HUES48 (cell line): ENCODE data around the gene OR1E1.
"Not testable (repeated sequence)": the region's sequence is repeated elsewhere in the genome, so short reads cannot be mapped to it uniquely, and the experiment has no call there.

Experiments
- H3K27ac ChIP-seq: one replicate; pipeline ENCODE4 v1.7.0; 2013; ENCODE audit warnings: low read depth, low read length, inconsistent platforms
- H3K27me3 ChIP-seq: 2 replicates; pipeline ENCODE4 v1.6.1; 2013; ENCODE audit warnings: mild to moderate bottlenecking, low read length; ENCODE audit not compliant: control insufficient read depth, insufficient read depth
- H3K36me3 ChIP-seq: 2 replicates; pipeline ENCODE4 v1.6.1; 2013; ENCODE audit warnings: low read length; ENCODE audit not compliant: control insufficient read depth, insufficient read depth
- H3K4me1 ChIP-seq: 2 replicates; pipeline ENCODE4 v1.6.1; 2013; ENCODE audit warnings: mild to moderate bottlenecking, low read length; ENCODE audit not compliant: control insufficient read depth, insufficient read depth
- H3K4me3 ChIP-seq: 2 replicates; pipeline ENCODE4 v1.5.1; 2013; ENCODE audit warnings: mild to moderate bottlenecking, low read depth, low read length
- H3K9ac ChIP-seq: 2 replicates; pipeline ENCODE4 v1.6.1; 2013; ENCODE audit warnings: mild to moderate bottlenecking, low read depth, low read length, moderate library complexity
- H3K9me3 ChIP-seq: 2 replicates; pipeline ENCODE4 v1.6.1; 2013; ENCODE audit warnings: low read length; ENCODE audit not compliant: control insufficient read depth, insufficient read depth

Gene OR1E1, protein sequence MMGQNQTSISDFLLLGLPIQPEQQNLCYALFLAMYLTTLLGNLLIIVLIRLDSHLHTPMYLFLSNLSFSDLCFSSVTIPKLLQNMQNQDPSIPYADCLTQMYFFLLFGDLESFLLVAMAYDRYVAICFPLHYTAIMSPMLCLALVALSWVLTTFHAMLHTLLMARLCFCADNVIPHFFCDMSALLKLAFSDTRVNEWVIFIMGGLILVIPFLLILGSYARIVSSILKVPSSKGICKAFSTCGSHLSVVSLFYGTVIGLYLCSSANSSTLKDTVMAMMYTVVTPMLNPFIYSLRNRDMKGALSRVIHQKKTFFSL

DNA sequence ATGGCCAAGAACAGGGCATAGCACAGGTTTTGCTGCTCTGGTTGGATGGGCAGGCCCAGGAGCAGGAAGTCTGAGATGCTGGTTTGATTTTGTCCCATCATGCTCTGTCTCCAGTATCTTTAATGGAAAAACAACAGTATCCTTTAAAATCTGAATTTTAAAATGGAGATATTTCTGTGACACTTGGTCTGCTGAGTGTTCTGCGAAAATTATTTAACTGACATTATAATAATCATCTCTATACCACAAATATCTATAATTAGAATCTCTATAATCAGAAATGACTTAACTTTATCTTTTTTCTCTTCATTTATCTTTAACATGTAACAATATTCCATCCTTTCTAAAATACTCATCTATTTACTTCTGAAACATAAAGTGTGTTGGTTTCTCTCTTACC, at the start of gene OR1E1:
Gene OR1E1 (minus strand): TSS at position 101 of the 400 bp plus-strand sequence. CDS start 0 bp downstream, at position 101.
- no peaks in the 10 kb centered on the region for H3K36me3 ChIP-seq
- no peaks in the 10 kb centered on the region for H3K27me3 ChIP-seq
- H3K4me3 ChIP-seq, result no peak within 1 kb of the TSS
- H3K9me3 ChIP-seq, result peaks cover 63% of the 10 kb centered on the region
- H3K9ac ChIP-seq, result no peak within 1 kb of the TSS
- no peaks in the 10 kb centered on the region for H3K4me1 ChIP-seq
- H3K27ac ChIP-seq, result no peak within 1 kb of the TSS

DNA sequence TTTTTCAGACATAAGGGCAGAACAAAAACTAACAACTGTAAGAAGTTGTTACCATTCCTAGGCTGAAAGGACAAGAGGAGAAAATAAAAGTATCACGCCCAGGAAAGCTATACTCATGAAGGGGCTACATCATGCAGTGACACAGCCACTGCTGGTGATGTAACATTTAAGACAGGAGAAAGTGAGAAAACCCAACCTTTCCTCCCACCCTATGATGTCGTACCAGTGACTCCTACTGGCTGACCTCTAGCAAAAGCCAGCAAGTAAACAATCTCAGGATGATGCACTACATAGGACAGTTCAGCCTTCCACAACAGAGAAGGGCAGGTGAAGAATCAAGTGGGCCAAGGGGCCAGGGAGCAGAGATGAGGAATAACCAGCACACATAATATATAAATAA, 49.4 kb upstream of the OR1E1 start:
- Histone ChIP-seq H3K4me1 (no peaks in the 10 kb centered on the region), H3K27ac (no peak overlapping the region), H3K27me3 (no peaks in the 10 kb centered on the region), H3K9me3 (no peaks in the 10 kb centered on the region), H3K4me3 (no peak overlapping the region), H3K9ac (no peak overlapping the region), H3K36me3 (no peaks in the 10 kb centered on the region)

DNA sequence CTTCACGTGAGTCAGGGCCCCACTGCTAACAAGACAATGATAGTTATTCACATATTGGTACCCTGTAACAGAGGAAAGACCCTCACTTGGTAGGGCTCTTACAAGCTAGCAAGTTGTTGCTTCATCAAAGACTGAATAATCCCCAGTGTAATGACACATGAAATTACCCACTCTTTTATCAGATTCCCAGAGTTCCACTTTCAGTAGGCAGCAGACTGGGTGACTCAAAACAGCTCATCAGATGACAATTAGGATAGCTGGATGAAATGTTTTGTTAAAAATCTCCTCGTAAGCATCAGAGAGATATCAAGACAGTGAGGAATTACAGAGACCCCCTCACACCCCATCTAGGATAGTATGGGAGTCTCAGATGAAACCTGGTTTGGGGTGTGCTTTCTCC, 42.2 kb upstream of the OR1E1 start:
- H3K4me1 ChIP-seq, result no peaks in the 10 kb centered on the region
- no peak overlapping the region for H3K9ac ChIP-seq
- H3K27me3 ChIP-seq, result no peaks in the 10 kb centered on the region
- no peak overlapping the region for H3K4me3 ChIP-seq
- H3K36me3 ChIP-seq, result no peaks in the 10 kb centered on the region
- H3K9me3 ChIP-seq, result no peaks in the 10 kb centered on the region
- no peak overlapping the region for H3K27ac ChIP-seq

DNA sequence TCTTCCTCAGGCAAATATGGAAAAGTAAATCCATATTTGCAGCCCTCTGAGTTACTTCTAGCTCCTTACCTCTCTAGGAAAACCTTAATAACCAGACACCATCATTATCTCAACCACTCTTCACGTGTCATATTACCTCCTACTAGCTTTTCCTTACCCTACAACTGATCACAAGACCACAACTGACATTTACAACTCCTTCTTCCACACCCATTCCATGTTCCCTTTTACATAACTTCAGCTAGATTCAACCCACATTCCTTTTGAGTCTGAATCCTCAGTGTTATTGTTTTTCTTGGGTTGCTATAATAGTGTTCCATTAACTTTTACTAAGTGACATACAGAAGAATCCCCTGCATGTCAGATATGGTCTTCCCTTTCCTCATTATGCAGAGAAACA, 40.2 kb upstream of the OR1E1 start:
- H3K4me1 ChIP-seq, result no peaks in the 10 kb centered on the region
- H3K4me3 ChIP-seq, result no peak overlapping the region
- no peak overlapping the region for H3K27ac ChIP-seq
- no peaks in the 10 kb centered on the region for H3K27me3 ChIP-seq
- H3K36me3 ChIP-seq, result no peaks in the 10 kb centered on the region
- no peaks in the 10 kb centered on the region for H3K9me3 ChIP-seq
- no peak overlapping the region for H3K9ac ChIP-seq

DNA sequence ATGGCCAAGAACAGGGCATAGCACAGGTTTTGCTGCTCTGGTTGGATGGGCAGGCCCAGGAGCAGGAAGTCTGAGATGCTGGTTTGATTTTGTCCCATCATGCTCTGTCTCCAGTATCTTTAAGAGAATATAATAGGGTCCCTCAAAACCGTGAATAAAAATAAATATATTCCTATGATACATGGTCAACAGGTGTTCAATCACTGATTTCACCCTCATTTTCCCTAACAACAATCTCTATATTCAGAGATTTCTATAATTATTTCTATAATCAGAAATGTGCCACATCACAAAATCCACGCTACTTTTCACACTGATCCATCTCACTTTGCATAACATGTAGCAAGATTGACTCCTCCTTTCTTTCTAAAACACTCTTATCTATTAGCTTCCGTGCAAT, 35.5 kb upstream of the OR1E1 start, which contains the start of gene OR1E2:
Gene OR1E2 (minus strand): TSS at position 101 of the 400 bp plus-strand sequence. CDS start 0 bp downstream, at position 101.
- Histone ChIP-seq H3K4me1 (no peaks in the 10 kb centered on the region), H3K4me3 (no peak within 1 kb of the TSS), H3K9ac (no peak within 1 kb of the TSS), H3K36me3 (no peaks in the 10 kb centered on the region), H3K9me3 (peaks cover 14% of the 10 kb centered on the region; the same call in 1 of the 2 replicates), H3K27me3 (no peaks in the 10 kb centered on the region), H3K27ac (no peak within 1 kb of the TSS)

DNA sequence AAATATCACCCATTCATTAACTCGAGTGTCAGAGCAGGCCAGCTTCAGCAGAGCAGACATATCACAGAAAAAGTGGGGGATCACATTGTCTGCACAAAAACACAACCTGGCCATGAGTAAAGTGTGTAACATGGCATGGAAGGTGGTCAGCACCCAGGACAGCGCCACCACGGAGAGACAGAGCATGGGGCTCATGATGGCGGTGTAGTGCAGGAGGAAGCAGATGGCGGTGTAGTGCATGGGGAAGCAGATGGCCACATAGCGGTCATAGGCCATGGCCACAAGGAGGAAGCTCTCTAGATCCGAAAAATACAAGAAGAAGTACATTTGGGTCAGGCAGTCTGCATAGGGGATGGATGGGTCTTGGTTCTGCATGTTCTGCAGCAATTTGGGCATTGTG, 35.0 kb upstream of the OR1E1 start:
- not testable (repeated sequence) for H3K27ac ChIP-seq, H3K9ac ChIP-seq, H3K4me3 ChIP-seq, H3K36me3 ChIP-seq, H3K27me3 ChIP-seq, H3K4me1 ChIP-seq
- peaks cover 14% of the 10 kb centered on the region; the same call in 1 of the 2 replicates for H3K9me3 ChIP-seq

DNA sequence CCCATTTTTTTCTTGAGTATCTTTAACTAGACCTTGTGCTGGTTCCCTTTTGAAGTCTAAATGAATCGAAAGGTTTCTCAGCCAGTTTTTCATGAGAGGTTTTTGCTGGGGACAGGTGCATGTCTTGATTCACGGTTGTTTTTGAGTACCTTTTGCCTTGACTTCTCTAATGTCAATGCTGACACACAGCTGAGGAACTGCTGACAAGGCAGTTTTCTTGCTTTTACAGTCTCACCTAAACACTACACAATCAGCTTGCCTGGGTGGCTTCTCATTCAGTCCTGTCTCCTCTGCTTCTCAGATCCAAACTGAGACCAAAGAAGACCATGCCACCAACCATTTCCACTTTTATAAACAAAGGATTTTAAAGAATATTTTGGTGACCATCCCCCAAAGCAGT, 20.0 kb upstream of the OR1E1 start:
- Histone ChIP-seq H3K27ac (no peak overlapping the region), H3K9ac (no peak overlapping the region), H3K36me3 (no peaks in the 10 kb centered on the region), H3K4me1 (no peaks in the 10 kb centered on the region), H3K4me3 (no peak overlapping the region), H3K27me3 (no peaks in the 10 kb centered on the region), H3K9me3 (peaks cover 40% of the 10 kb centered on the region)

DNA sequence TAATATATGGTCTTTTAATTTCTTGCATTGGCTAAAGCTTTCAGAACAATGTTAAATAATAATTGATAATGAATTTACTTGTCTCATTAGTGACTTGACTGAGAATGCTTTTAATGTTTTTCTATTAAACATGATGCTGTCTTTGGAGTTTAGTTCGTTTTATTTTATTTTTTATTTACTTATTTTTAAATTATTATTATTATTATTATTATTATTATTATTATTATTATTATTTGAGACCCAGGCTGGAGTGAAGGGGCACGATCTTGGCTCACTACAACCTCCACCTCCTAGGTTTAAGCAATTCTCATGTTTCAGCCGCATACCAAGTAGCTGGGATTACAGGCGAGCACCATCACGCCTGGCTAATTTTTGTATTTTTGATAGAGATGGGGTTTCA, 17.4 kb upstream of the OR1E1 start:
- Histone ChIP-seq H3K4me1 (no peaks in the 10 kb centered on the region), H3K9me3 (peaks cover 18% of the 10 kb centered on the region), H3K9ac (no peak overlapping the region), H3K4me3 (no peak overlapping the region), H3K27me3 (no peaks in the 10 kb centered on the region), H3K36me3 (no peaks in the 10 kb centered on the region), H3K27ac (no peak overlapping the region)

DNA sequence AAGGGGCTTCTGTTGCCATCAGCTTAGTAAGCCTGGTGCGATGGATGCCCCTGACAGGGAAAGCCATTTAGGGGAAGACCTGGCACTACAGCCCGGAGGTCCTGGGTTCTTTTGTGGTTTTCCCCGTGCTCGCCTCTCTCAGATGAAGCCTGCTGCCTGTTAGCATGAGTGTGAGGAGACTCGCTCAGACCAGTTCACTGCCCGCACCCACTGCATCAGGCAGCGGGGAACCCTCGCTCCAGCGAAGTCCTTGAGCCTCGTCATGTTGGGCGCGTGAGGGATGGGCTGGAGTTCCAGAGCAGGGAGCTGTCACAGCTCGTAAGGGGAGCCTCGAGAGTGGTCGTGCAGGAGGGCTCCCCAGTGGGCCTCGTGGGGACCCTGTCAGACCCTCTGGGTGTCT, 14.0 kb upstream of the OR1E1 start:
- H3K9ac ChIP-seq, H3K4me3 ChIP-seq, H3K4me1 ChIP-seq, H3K27me3 ChIP-seq, H3K36me3 ChIP-seq, H3K27ac ChIP-seq: not testable (repeated sequence)
- peaks cover 22% of the 10 kb centered on the region for H3K9me3 ChIP-seq

DNA sequence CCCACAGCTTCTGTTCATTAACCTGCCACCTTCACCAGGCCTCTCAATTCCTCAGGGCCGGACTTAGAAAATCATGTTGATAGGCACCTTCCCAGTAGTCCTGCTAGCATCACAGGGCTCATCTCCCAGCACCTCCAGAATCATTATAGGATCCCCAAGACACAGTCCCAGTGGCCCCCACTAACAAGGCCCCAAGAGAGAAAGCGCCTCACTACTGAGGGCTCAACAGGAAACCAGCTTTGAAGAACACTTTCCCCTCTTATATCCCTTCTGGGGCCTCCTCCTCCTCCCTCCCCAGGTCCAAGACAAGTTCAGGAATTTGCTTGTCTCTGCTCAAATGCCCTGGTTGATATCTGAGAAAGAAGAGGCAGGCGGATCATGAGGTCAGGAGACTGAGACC, 12.9 kb upstream of the OR1E1 start, which contains the start of gene OR3A3:
Gene OR3A3 (plus strand): TSS at position 301 of the 400 bp plus-strand sequence.
- peaks cover 27% of the 10 kb centered on the region for H3K9me3 ChIP-seq
- no peak within 1 kb of the TSS for H3K4me3 ChIP-seq
- H3K27me3 ChIP-seq, result no peaks in the 10 kb centered on the region
- no peak within 1 kb of the TSS for H3K27ac ChIP-seq
- H3K4me1 ChIP-seq, result no peaks in the 10 kb centered on the region
- no peaks in the 10 kb centered on the region for H3K36me3 ChIP-seq
- H3K9ac ChIP-seq, result no peak within 1 kb of the TSS

DNA sequence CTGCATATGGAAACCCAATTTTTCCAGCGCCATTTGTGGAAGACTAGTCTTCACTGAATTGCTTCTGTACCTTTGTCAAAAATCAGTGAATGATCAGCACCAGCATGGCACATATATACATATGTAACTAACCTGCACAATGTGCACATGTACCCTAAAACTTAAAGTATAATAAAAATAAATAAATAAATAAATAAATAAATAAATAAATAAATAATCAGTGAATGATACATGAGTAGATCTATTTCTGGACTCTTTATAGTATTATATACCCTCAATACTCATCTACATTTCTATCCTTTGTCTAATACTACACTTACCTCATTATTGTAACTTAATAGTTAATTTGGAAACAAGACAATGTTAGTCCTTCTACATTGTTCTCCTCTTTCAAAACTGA, 5.6 kb upstream of the OR1E1 start:
- H3K4me1 ChIP-seq, result not testable (repeated sequence)

More for the DNA sequence above, 5.6 kb upstream of the OR1E1 start:
- not testable (repeated sequence) for H3K27ac ChIP-seq, H3K4me3 ChIP-seq, H3K27me3 ChIP-seq, H3K9ac ChIP-seq, H3K36me3 ChIP-seq
- peaks cover 63% of the 10 kb centered on the region for H3K9me3 ChIP-seq
